HepG2 (cell line): ENCODE measurements around the gene MCTS1. TPM values are rescaled to one million over a fixed set of nuclear protein-coding genes. Genes with fewer than 3 reads are reported as not detected.

Experiments used
- CBFB ChIP-seq: sonication (generic); formaldehyde crosslinking; IDR thresholded peaks from 2 replicates; pipeline ENCODE4 v1.4.0; 2020; ENCODE audit warnings: missing genetic modification reagents
- FIP1L1 ChIP-seq: fragments of 200-400 bp; formaldehyde crosslinking; IDR thresholded peaks from 2 replicates; pipeline ENCODE4 v1.6.1; 2018; ENCODE audit warnings: low read depth, mild to moderate bottlenecking, low read length, moderate library complexity, borderline replicate concordance; ENCODE audit not compliant: insufficient read depth
- FOXO1 ChIP-seq: sonication (generic); formaldehyde crosslinking; IDR thresholded peaks from 2 replicates; pipeline ENCODE4 v1.4.0; 2020; ENCODE audit warnings: missing genetic modification reagents
- GABPA ChIP-seq, 2 experiments: IDR thresholded peaks; 2 replicates each; pipeline ENCODE4 v1.6.1; 2011 to 2016; ENCODE audit warnings: low read depth in 2 of 2, low read length in 1 of 2, missing biosample characterization in 1 of 2, missing genetic modification characterization in 1 of 2
- HOXA9 ChIP-seq: sonication (generic); formaldehyde crosslinking; IDR thresholded peaks from 2 replicates; pipeline ENCODE4 v1.8.1; 2022; ENCODE audit warnings: missing genetic modification reagents, mild to moderate bottlenecking, moderate library complexity, borderline replicate concordance
- KDM2A ChIP-seq: sonication (generic); formaldehyde crosslinking; IDR thresholded peaks from 2 replicates; pipeline ENCODE4 v1.4.0; 2020; ENCODE audit warnings: low read depth, missing genetic modification reagents, borderline replicate concordance
- KLF16 ChIP-seq, 2 experiments: sonication (generic) in 1 of 2; formaldehyde crosslinking in 1 of 2; IDR thresholded peaks; 2 replicates each; pipeline versions ENCODE4 v1.6.1 to v1.8.0; 2016 to 2023; ENCODE audit warnings: missing genetic modification reagents in 2 of 2, missing compliant biosample characterization in 1 of 2
- NFKB2 ChIP-seq: sonication (generic); formaldehyde crosslinking; IDR thresholded peaks from 2 replicates; pipeline ENCODE4 v1.4.0; 2020; ENCODE audit warnings: missing genetic modification reagents, borderline replicate concordance
- PRDM10 ChIP-seq: sonication (generic); formaldehyde crosslinking; IDR thresholded peaks from 2 replicates; pipeline ENCODE4 v1.4.0; 2020; ENCODE audit warnings: low read depth, missing genetic modification reagents
- RFX5 ChIP-seq: IDR thresholded peaks from 2 replicates; pipeline ENCODE4 v1.6.1; 2011; ENCODE audit warnings: low read depth, low read length, improper control_type of control experiment
- SNAI1 ChIP-seq: sonication (generic); formaldehyde crosslinking; IDR thresholded peaks from 2 replicates; pipeline ENCODE4 v1.5.0; 2020; ENCODE audit warnings: mild to moderate bottlenecking, missing genetic modification reagents, borderline replicate concordance
- SOX6 ChIP-seq, 2 experiments: fragments of 450-650 bp in 1 of 2; sonication (generic) in 1 of 2; formaldehyde crosslinking in 1 of 2; IDR thresholded peaks; 2 replicates each; pipeline versions ENCODE4 v1.4.0 to v1.6.1; 2017 to 2020; ENCODE audit warnings: antibody characterized with exemption in 1 of 2, mild to moderate bottlenecking in 1 of 2, missing genetic modification reagents in 1 of 2
- YY1 ChIP-seq: IDR thresholded peaks from 2 replicates; pipeline ENCODE4 v1.6.1; 2011; ENCODE audit warnings: low read length, low read depth, moderate library complexity, mild to moderate bottlenecking; ENCODE audit not compliant: insufficient read depth, insufficient replicate concordance
- ZBTB34 ChIP-seq: sonication (generic); formaldehyde crosslinking; IDR thresholded peaks from 2 replicates; pipeline ENCODE4 v1.8.0; 2022; ENCODE audit warnings: mild to moderate bottlenecking, missing genetic modification reagents
- ZNF136 ChIP-seq: sonication (generic); formaldehyde crosslinking; IDR thresholded peaks from 2 replicates; pipeline ENCODE4 v1.8.1; 2022; ENCODE audit warnings: low read depth, mild to moderate bottlenecking, moderate library complexity, missing genetic modification reagents
- ZNF20 ChIP-seq: sonication (generic); formaldehyde crosslinking; IDR thresholded peaks from 2 replicates; pipeline ENCODE4 v1.4.0; 2020; ENCODE audit warnings: mild to moderate bottlenecking, moderate library complexity, missing genetic modification reagents
- ZNF292 ChIP-seq: sonication (generic); formaldehyde crosslinking; IDR thresholded peaks from 2 replicates; pipeline ENCODE4 v1.8.1; 2022; ENCODE audit warnings: mild to moderate bottlenecking, low read depth, missing genetic modification reagents, borderline replicate concordance
- ZNF432 ChIP-seq: sonication (generic); formaldehyde crosslinking; IDR thresholded peaks from 2 replicates; pipeline ENCODE4 v1.5.0; 2020; ENCODE audit warnings: missing genetic modification reagents, mild to moderate bottlenecking, borderline replicate concordance
- ZNF597 ChIP-seq: sonication (generic); formaldehyde crosslinking; IDR thresholded peaks from 2 replicates; pipeline ENCODE4 v1.5.0; 2020; ENCODE audit warnings: missing genetic modification reagents
- ZNF777 ChIP-seq: sonication (generic); formaldehyde crosslinking; IDR thresholded peaks from 2 replicates; pipeline ENCODE4 v1.4.0; 2020; ENCODE audit warnings: missing genetic modification reagents
- ZSCAN22 ChIP-seq: sonication (generic); formaldehyde crosslinking; IDR thresholded peaks from 2 replicates; pipeline ENCODE4 v1.4.0; 2020; ENCODE audit warnings: mild to moderate bottlenecking, missing genetic modification reagents
- ZSCAN30 ChIP-seq: sonication (generic); formaldehyde crosslinking; IDR thresholded peaks from 2 replicates; pipeline ENCODE4 v1.5.0; 2020; ENCODE audit warnings: mild to moderate bottlenecking, missing genetic modification reagents
- polyA plus RNA-seq, 8 experiments: library from polyadenylated mRNA; depleted of rRNA in 3 of 8; stranded (reverse) in 7 of 8; unstranded in 1 of 8; fragments of >200 nt; fragmentation: Illumina TruSeq in 4 of 8; extraction: Trizol in 4 of 8; gene quantifications; 2 replicates each; pipeline versions ENCODE4 v1.2.1 to v1.2.3, GENCODE V29; 2011 to 2016; ENCODE audit warnings: low read depth in 4 of 8, missing spikeins in 1 of 8, mixed read lengths in 1 of 8; ENCODE audit not compliant: insufficient read depth in 1 of 8
- total RNA-seq, 5 experiments: library from RNA; depleted of rRNA; stranded (reverse); fragments of >200 nt; fragmentation: Illumina TruSeq; extraction: Trizol; gene quantifications; 2 replicates each; pipeline ENCODE4 v1.2.3, GENCODE V29; 2016; ENCODE audit warnings: low read depth in 1 of 5

Gene MCTS1
- total and polyA plus RNA-seq, 2 of the 13 experiments (the other 11 are each of a cell fraction or from before 2014, with no cell fraction given): 30.1 to 59.0 TPM

- peak; percentile 89 for TF ChIP-seq PRDM10 (CRISPR knock-in tag)
- TF ChIP-seq ZNF597 (CRISPR knock-in tag): no peak
- no peak for TF ChIP-seq HOXA9 (CRISPR knock-in tag)
- no peak for TF ChIP-seq ZNF777 (CRISPR knock-in tag)
- TF ChIP-seq ZNF20 (CRISPR knock-in tag): no peak
- TF ChIP-seq CBFB: no peak; the same call in 1 of the 2 replicates
- peak; percentile 44; the same call in 1 of the 2 replicates for TF ChIP-seq KDM2A (CRISPR knock-in tag)
- TF ChIP-seq KLF16 (CRISPR knock-in tag; IDR thresholded peaks at IDR 0.05): no peak
- TF ChIP-seq ZNF136 (CRISPR knock-in tag): no peak
- no peak for TF ChIP-seq FIP1L1
- TF ChIP-seq RFX5: no peak
- TF ChIP-seq ZNF432 (CRISPR knock-in tag): no peak
- TF ChIP-seq ZSCAN22 (CRISPR knock-in tag): no peak
- no peak for TF ChIP-seq SOX6 (IDR thresholded peaks at IDR 0.05)
- TF ChIP-seq SOX6 (CRISPR knock-in tag; IDR thresholded peaks at IDR 0.05): peak; percentile 22; the same call in 1 of the 2 replicates
- no peak for TF ChIP-seq ZSCAN30 (CRISPR knock-in tag)
- TF ChIP-seq GABPA (IDR thresholded peaks at IDR 0.05; ENCODE audit: low read depth, low read length): peak; percentile 59
- TF ChIP-seq GABPA (CRISPR knock-in tag; IDR thresholded peaks at IDR 0.05; ENCODE audit: low read depth): peak; percentile 88
- TF ChIP-seq ZBTB34: no peak
- peak; percentile 89 for TF ChIP-seq YY1
- TF ChIP-seq FOXO1: no peak
- 0 out of 2 replicates have a peak, but pooled peaks have one; percentile 28 for TF ChIP-seq NFKB2 (CRISPR knock-in tag)
- TF ChIP-seq ZNF292 (CRISPR knock-in tag): 0 out of 2 replicates have a peak, but pooled peaks have one; percentile 34
- no peak for TF ChIP-seq SNAI1
These were observed 42.9 kb upstream of the MCTS1 start, which contains the start of gene CUL4B (continued) for GRCh38 chrX:120560842-120561633.
